GM12878 (cell line): ENCODE measurements around the gene NAA11. TPM values are rescaled to one million over a fixed set of nuclear protein-coding genes. Genes with fewer than 3 reads are reported as not detected.
A peak's percentile ranks its signal among the peaks of the same experiment; 100 is the strongest.

Experiments
- ATAC-seq: fragments of 200-7000 bp; cut with Tn5 transposase; 3 replicates; pipeline ENCODE4 v1.9.1; 2020; ENCODE audit warnings: mild to moderate bottlenecking, moderate library complexity
- BruUV-seq: library from RNA; stranded (reverse); fragments of 400-500 nt; replicated peaks from 2 replicates; lab custom pipeline; 2021; lab: Mats Ljungman, UMichigan
- CTCF ChIA-PET: fragments of 300-600 bp; sonication (Branson Sonifier 250); formaldehyde crosslinking; extraction: SDS; loops from one replicate; lab custom pipeline; 2021; ENCODE audit warnings: inconsistent platforms; lab: Yijun Ruan, JAX
- POLR2A ChIA-PET: fragments of 350-600 bp; formaldehyde crosslinking; extraction: SDS; loops from one replicate; lab custom pipeline; 2021; ENCODE audit warnings: inconsistent platforms; lab: Charles Lee
- RAD21 ChIA-PET: fragments of 300-600 bp; sonication (Branson Sonifier 250); formaldehyde crosslinking; loops from one replicate; lab custom pipeline; 2023; ENCODE audit warnings: antibody characterized with exemption; ENCODE audit not compliant: unreplicated experiment; lab: Charles Lee
- SMC1A ChIA-PET: fragments of 300-600 bp; sonication (Branson Sonifier 250); formaldehyde crosslinking; loops from one replicate; lab custom pipeline; 2023; ENCODE audit not compliant: unreplicated experiment, uncharacterized antibody; lab: Charles Lee
- DNase-seq: peaks from one replicate; pipeline ENCODE4 v3.0.0-alpha.2; 2011; ENCODE audit warnings: low read depth, low spot score
- FAIRE-seq: peaks from 3 replicates; lab custom pipeline; 2011; peaks lifted over from hg19 to GRCh38; lab: Jason Lieb, UNC
- H2AFZ ChIP-seq: 2 replicates; pipeline ENCODE4 v1.6.0; 2011; ENCODE audit warnings: low read depth, low read length, control low read depth; ENCODE audit not compliant: control insufficient read depth
- H3K27ac ChIP-seq: 2 replicates; pipeline ENCODE4 v1.5.1; 2011; ENCODE audit warnings: control low read depth; ENCODE audit not compliant: control insufficient read depth, insufficient read depth
- H3K27me3 ChIP-seq, 2 experiments: replicated peaks in 1 of 2; 2 replicates each; pipeline versions ENCODE4 v1.6.0 to v1.6.1; 2011; ENCODE audit warnings: low read length in 1 of 2; ENCODE audit not compliant: control insufficient read depth in 2 of 2, insufficient read depth in 2 of 2
- H3K36me3 ChIP-seq, 2 experiments: 2 replicates each; pipeline ENCODE4 v1.5.1; 2011; ENCODE audit warnings: low read length in 1 of 2; ENCODE audit not compliant: control insufficient read depth in 2 of 2, insufficient read depth in 2 of 2
- H3K4me1 ChIP-seq: 2 replicates; pipeline ENCODE4 v1.6.1; 2011; ENCODE audit warnings: mild to moderate bottlenecking, low read length, moderate library complexity, mixed read lengths; ENCODE audit not compliant: control insufficient read depth, insufficient read depth
- H3K4me2 ChIP-seq: 2 replicates; pipeline ENCODE4 v1.6.0; 2011; ENCODE audit warnings: control low read depth; ENCODE audit not compliant: control insufficient read depth, insufficient read depth
- H3K4me3 ChIP-seq: fragments of 200-600 bp; sonication (generic); 2 replicates; pipeline ENCODE4 v1.5.1; 2016
- H3K79me2 ChIP-seq: 2 replicates; pipeline ENCODE4 v1.6.0; 2011; ENCODE audit warnings: low read length; ENCODE audit not compliant: control insufficient read depth, insufficient read depth
- H3K9ac ChIP-seq: 2 replicates; pipeline ENCODE4 v1.8.0; 2011; ENCODE audit warnings: low read length, control low read depth, mixed read lengths; ENCODE audit not compliant: control insufficient read depth, insufficient read depth
- H3K9me3 ChIP-seq: replicated peaks from 3 replicates; pipeline ENCODE4 v1.5.1; 2011; ENCODE audit warnings: mild to moderate bottlenecking, low read length; ENCODE audit not compliant: control insufficient read depth, insufficient read depth
- H4K20me1 ChIP-seq: 2 replicates; pipeline ENCODE4 v1.6.0; 2011; ENCODE audit not compliant: control insufficient read depth, insufficient read depth
- BACH1 ChIP-seq: fragments of 450-650 bp; IDR thresholded peaks from 2 replicates; pipeline ENCODE4 v1.6.1; 2017; ENCODE audit warnings: mild to moderate bottlenecking, borderline replicate concordance
- CBX5 ChIP-seq: sonication (generic); IDR thresholded peaks from 2 replicates; pipeline ENCODE4 v1.6.1; 2016; ENCODE audit warnings: low read depth, moderate library complexity, mild to moderate bottlenecking, inconsistent platforms
- CREM ChIP-seq: IDR thresholded peaks from 2 replicates; pipeline ENCODE4 v1.6.1; 2014; ENCODE audit warnings: antibody characterized with exemption, low read depth
- DPF2 ChIP-seq: fragments of 450-650 bp; IDR thresholded peaks from 2 replicates; pipeline ENCODE4 v1.6.1; 2017; ENCODE audit warnings: mild to moderate bottlenecking
- EP300 ChIP-seq, 2 experiments: fragments of 150-350 bp in 1 of 2; IDR thresholded peaks; 2 replicates each; pipeline ENCODE4 v1.6.1; 2011 to 2012; ENCODE audit warnings: low read depth in 2 of 2, low read length in 2 of 2, borderline replicate concordance in 1 of 2, improper control_type of control experiment in 1 of 2, inconsistent platforms in 1 of 2; ENCODE audit not compliant: control insufficient read depth in 1 of 2
- FOXK2 ChIP-seq: fragments of 450-650 bp; IDR thresholded peaks from 2 replicates; pipeline ENCODE4 v1.6.1; 2017; ENCODE audit warnings: mild to moderate bottlenecking, moderate library complexity
- GATAD2B ChIP-seq: fragments of 450-650 bp; conservative IDR thresholded peaks from 2 replicates; pipeline ENCODE4 v1.6.1; 2017; ENCODE audit warnings: low read depth, mild to moderate bottlenecking, moderate library complexity
- MEF2B ChIP-seq: fragments of 450-650 bp; IDR thresholded peaks from 2 replicates; pipeline ENCODE4 v1.6.1; 2018; ENCODE audit warnings: mild to moderate bottlenecking, moderate library complexity; ENCODE audit not compliant: partially characterized antibody, poor library complexity, severe bottlenecking
- NRF1 ChIP-seq: conservative IDR thresholded peaks from 2 replicates; pipeline ENCODE4 v1.6.1; 2011; ENCODE audit warnings: mild to moderate bottlenecking, low read depth, low read length, improper control_type of control experiment
- POLR2AphosphoS5 ChIP-seq: IDR thresholded peaks from 2 replicates; pipeline ENCODE4 v1.6.1; 2011; ENCODE audit warnings: mild to moderate bottlenecking, low read length, inconsistent platforms
- RAD21 ChIP-seq: IDR thresholded peaks from 2 replicates; pipeline ENCODE4 v1.6.1; 2011; ENCODE audit warnings: mild to moderate bottlenecking, low read depth, low read length, moderate library complexity; ENCODE audit not compliant: insufficient read depth
- SMAD5 ChIP-seq: IDR thresholded peaks from 2 replicates; pipeline ENCODE4 v1.6.1; 2016; ENCODE audit warnings: antibody characterized with exemption, low read depth
- ZNF24 ChIP-seq: fragments of 450-650 bp; IDR thresholded peaks from 2 replicates; pipeline ENCODE4 v1.6.1; 2017; ENCODE audit warnings: antibody characterized with exemption, mild to moderate bottlenecking
- WGBS: methylation state at CpG from one replicate; pipeline ENCODE4 v1.1.6; 2016; ENCODE audit warnings: low lambda C conversion rate; ENCODE audit not compliant: insufficient replicate concordance, insufficient coverage; ENCODE audit errors: missing lambda C conversion rate; 5-methylcytosine and 5-hydroxymethylcytosine counted together
- in situ Hi-C: fragments of 300-500 bp; cut with MboI; formaldehyde crosslinking; loops from 9 replicates; pipeline ENCODE4 v1.14.3; 2018; ENCODE audit warnings: mixed read lengths
- intact Hi-C: fragments of 100-400 bp; cut with micrococcal nuclease; formaldehyde crosslinking; loops from one replicate; pipeline ENCODE4 v1.14.2; 2022; ENCODE audit not compliant: unreplicated experiment
- polyA plus RNA-seq, 11 experiments: library from polyadenylated mRNA; depleted of rRNA in 4 of 11; unstranded in 6 of 11; stranded (reverse) in 5 of 11; fragments of >200 nt; fragmentation: Nextera tagmentation in 4 of 11; fragmentation: Illumina TruSeq in 1 of 11; extraction: Ambion mirVana in 4 of 11; extraction: Trizol in 1 of 11; gene quantifications; 1 replicate in 1 of 11; 2 replicates in 10 of 11; pipeline versions ENCODE4 v1.2.1 to v1.2.3, GENCODE V29; 2011 to 2016; ENCODE audit warnings: inconsistent platforms in 2 of 11, missing spikeins in 2 of 11, low read depth in 1 of 11
- total RNA-seq, 4 experiments: library from RNA; depleted of rRNA in 3 of 4; stranded (reverse); fragments of >200 nt in 3 of 4; fragmentation: Illumina TruSeq in 1 of 4; extraction: Trizol in 1 of 4; gene quantifications; 2 replicates each; pipeline versions ENCODE4 v1.2.1 to v1.2.3, GENCODE V29; 2013 to 2021
- TF ChIP-seq, protein P1 (sequence below): IDR thresholded peaks from 2 replicates; pipeline ENCODE4 v1.6.1; 2011; ENCODE audit warnings: low read depth, low read length, improper control_type of control experiment, borderline replicate concordance
- TF ChIP-seq, protein P2 (sequence below): IDR thresholded peaks from 2 replicates; pipeline ENCODE4 v1.6.1; 2011; ENCODE audit warnings: borderline replicate concordance, low read depth, mild to moderate bottlenecking, moderate library complexity, mixed read lengths, low read length; ENCODE audit not compliant: insufficient read depth; ENCODE audit errors: extremely low read length
- TF ChIP-seq, protein P3 (sequence below): fragments of 450-650 bp; IDR thresholded peaks from 2 replicates; pipeline ENCODE4 v1.6.1; 2014; ENCODE audit warnings: mild to moderate bottlenecking
- TF ChIP-seq, protein P4 (sequence below): IDR thresholded peaks from 2 replicates; pipeline ENCODE4 v1.6.1; 2012; ENCODE audit warnings: low read length, inconsistent platforms
- TF ChIP-seq, protein P5 (sequence below): IDR thresholded peaks from 2 replicates; pipeline ENCODE4 v1.6.1; 2011; ENCODE audit warnings: mild to moderate bottlenecking, low read depth, low read length, moderate library complexity; ENCODE audit not compliant: insufficient replicate concordance

Gene NAA11
- total and polyA plus RNA-seq, 10 of the 15 experiments (the other 5 are each of a cell fraction or from before 2014, with no cell fraction given), result 0.12 to 0.16 TPM; not detected in 8

DNA sequence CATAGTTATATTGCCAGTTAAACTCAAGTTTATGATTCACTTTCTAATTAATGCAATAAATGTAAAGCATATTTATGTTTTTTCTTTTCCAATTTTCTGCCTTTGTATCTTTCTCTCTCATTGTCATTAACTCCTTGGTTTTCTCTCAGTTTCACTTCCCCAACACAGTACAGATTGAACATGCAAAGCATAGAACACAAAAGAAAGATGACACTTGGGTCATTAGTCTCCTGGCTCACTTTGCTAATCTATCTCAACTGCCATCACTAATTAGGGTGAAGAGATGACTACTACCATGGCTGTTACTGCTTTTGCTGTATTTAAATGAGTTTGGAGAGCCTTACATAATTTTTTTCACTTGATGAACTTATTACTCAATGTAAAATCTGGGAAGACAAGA is 12.3 kb upstream of the NAA11 start (continued):
- TF ChIP-seq, protein P1, sequence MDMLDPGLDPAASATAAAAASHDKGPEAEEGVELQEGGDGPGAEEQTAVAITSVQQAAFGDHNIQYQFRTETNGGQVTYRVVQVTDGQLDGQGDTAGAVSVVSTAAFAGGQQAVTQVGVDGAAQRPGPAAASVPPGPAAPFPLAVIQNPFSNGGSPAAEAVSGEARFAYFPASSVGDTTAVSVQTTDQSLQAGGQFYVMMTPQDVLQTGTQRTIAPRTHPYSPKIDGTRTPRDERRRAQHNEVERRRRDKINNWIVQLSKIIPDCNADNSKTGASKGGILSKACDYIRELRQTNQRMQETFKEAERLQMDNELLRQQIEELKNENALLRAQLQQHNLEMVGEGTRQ, result no peak
- TF ChIP-seq ZNF24 (peak; percentile 81), DPF2 (peak; percentile 95), CBX5 (no peak), NRF1 (no peak), MEF2B (peak; percentile 50), GATAD2B (0 out of 2 replicates have a peak, but pooled peaks have one; percentile 41)
- TF ChIP-seq, protein P2, sequence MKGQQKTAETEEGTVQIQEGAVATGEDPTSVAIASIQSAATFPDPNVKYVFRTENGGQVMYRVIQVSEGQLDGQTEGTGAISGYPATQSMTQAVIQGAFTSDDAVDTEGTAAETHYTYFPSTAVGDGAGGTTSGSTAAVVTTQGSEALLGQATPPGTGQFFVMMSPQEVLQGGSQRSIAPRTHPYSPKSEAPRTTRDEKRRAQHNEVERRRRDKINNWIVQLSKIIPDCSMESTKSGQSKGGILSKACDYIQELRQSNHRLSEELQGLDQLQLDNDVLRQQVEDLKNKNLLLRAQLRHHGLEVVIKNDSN, result no peak

DNA sequence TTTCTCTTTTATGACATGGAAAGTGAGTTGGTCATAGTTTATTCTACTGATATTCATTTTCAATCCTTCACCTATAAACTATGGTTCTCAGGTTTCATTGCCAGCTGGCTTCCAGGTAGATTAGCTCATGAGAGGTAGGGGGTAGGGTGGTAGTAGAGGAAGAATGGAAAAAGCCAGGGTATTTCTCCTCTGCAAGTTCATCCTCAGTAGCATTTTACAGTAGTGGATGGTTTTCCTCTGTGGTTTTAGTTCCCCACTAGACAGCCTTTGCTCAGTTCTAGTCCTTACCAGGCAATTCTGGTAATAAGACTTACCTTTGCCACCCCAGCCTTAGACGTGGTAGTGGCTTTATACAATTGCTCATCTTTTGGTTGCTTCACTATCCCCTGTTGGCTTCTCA is 8.9 kb upstream of the NAA11 start:
- intact Hi-C loops, result no loop called here
- H3K4me2 ChIP-seq, result no peak overlapping the region
- SMC1A ChIA-PET, result interaction anchor here (1.0 to 1.4 kb wide), 2 partner anchors 47 to 50 kb away, joined by 3 read pairs; no protein-coding TSS in a partner anchor
- 4% methylated on average over 1 of the region's 1 CpG for WGBS
- no peak overlapping the region for H3K27ac ChIP-seq
- FAIRE-seq (no peak), DNase-seq (no peak), ATAC-seq (no peak)
- no peak overlapping the region for H3K4me3 ChIP-seq
- no peak overlapping the region for H3K9ac ChIP-seq
- H4K20me1 ChIP-seq, result no peaks in the 10 kb centered on the region
- no peaks in the 10 kb centered on the region for H3K79me2 ChIP-seq
- no peaks in the 10 kb centered on the region for H3K9me3 ChIP-seq
- no peaks in the 10 kb centered on the region for H3K36me3 ChIP-seq
- H3K4me1 ChIP-seq, result no peaks in the 10 kb centered on the region
- H3K27me3 ChIP-seq, result no peaks in the 10 kb centered on the region
- BruUV-seq, result no TSS peak
- POLR2A ChIA-PET, result no interaction called here
- H2AFZ ChIP-seq, result no peak overlapping the region
- RAD21 ChIA-PET, result interaction anchor here (0.6 kb wide), 1 partner anchor 45 kb away, joined by 3 read pairs; no protein-coding TSS in a partner anchor
- in situ Hi-C loops, result no loop called here
- CTCF ChIA-PET, result interaction anchor here (1.1 kb wide), 1 partner anchor 772 kb away, joined by 3 read pairs; no protein-coding TSS in a partner anchor
- TF ChIP-seq, protein P3, sequence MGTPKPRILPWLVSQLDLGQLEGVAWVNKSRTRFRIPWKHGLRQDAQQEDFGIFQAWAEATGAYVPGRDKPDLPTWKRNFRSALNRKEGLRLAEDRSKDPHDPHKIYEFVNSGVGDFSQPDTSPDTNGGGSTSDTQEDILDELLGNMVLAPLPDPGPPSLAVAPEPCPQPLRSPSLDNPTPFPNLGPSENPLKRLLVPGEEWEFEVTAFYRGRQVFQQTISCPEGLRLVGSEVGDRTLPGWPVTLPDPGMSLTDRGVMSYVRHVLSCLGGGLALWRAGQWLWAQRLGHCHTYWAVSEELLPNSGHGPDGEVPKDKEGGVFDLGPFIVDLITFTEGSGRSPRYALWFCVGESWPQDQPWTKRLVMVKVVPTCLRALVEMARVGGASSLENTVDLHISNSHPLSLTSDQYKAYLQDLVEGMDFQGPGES, result no peak
- TF ChIP-seq, protein P4, sequence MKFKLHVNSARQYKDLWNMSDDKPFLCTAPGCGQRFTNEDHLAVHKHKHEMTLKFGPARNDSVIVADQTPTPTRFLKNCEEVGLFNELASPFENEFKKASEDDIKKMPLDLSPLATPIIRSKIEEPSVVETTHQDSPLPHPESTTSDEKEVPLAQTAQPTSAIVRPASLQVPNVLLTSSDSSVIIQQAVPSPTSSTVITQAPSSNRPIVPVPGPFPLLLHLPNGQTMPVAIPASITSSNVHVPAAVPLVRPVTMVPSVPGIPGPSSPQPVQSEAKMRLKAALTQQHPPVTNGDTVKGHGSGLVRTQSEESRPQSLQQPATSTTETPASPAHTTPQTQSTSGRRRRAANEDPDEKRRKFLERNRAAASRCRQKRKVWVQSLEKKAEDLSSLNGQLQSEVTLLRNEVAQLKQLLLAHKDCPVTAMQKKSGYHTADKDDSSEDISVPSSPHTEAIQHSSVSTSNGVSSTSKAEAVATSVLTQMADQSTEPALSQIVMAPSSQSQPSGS, result no peak
- TF ChIP-seq, protein P5, sequence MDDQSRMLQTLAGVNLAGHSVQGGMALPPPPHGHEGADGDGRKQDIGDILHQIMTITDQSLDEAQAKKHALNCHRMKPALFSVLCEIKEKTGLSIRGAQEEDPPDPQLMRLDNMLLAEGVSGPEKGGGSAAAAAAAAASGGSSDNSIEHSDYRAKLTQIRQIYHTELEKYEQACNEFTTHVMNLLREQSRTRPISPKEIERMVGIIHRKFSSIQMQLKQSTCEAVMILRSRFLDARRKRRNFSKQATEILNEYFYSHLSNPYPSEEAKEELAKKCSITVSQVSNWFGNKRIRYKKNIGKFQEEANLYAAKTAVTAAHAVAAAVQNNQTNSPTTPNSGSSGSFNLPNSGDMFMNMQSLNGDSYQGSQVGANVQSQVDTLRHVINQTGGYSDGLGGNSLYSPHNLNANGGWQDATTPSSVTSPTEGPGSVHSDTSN, result no peak
- no peak for TF ChIP-seq ZNF24
- TF ChIP-seq EP300 (IDR thresholded peaks at IDR 0.05; ENCODE audit: borderline replicate concordance in 1 of 2, control insufficient read depth in 1 of 2, low read depth in 2 of 2, low read length in 2 of 2), result no peak
- TF ChIP-seq FOXK2, result no peak
- no peak for TF ChIP-seq SMAD5
- no peak for TF ChIP-seq CREM
- no peak for TF ChIP-seq BACH1
- no peak for TF ChIP-seq RAD21
- TF ChIP-seq POLR2AphosphoS5, result no peak
